Thymus (tissue), 11 donors: ENCODE data around the gene ARHGAP32. TPM values are rescaled to one million over a fixed set of nuclear protein-coding genes. Genes with fewer than 3 reads are reported as not detected.

Source experiments
- DNase-seq, 9 donors: peaks; one replicate each; pipeline ENCODE4 v3.0.0-alpha.2; 2013; ENCODE audit warnings: low spot score in 9 of 9, low read depth in 6 of 9, missing footprints in 1 of 9
- H3K27ac ChIP-seq, 2 donors: one replicate each; pipeline ENCODE4 v1.5.1; 2013; ENCODE audit warnings: control low read depth in 1 of 2, low read depth in 1 of 2, low read length in 1 of 2, mild to moderate bottlenecking in 1 of 2, moderate library complexity in 1 of 2
- H3K27me3 ChIP-seq, 2 donors: one replicate each; pipeline ENCODE4 v1.5.1; 2013; ENCODE audit warnings: low read length in 1 of 2; ENCODE audit not compliant: control insufficient read depth in 2 of 2, insufficient read depth in 1 of 2
- H3K36me3 ChIP-seq, 2 donors: one replicate each; pipeline ENCODE4 v1.5.1; 2013; ENCODE audit warnings: low read length in 1 of 2, mild to moderate bottlenecking in 1 of 2, moderate library complexity in 1 of 2; ENCODE audit not compliant: control insufficient read depth in 2 of 2, insufficient read depth in 2 of 2
- H3K4me1 ChIP-seq, 2 donors: one replicate each; pipeline ENCODE4 v1.5.1; 2013; ENCODE audit warnings: low read length in 2 of 2; ENCODE audit not compliant: control insufficient read depth in 2 of 2, insufficient read depth in 2 of 2
- H3K4me3 ChIP-seq, 2 donors: one replicate each; pipeline ENCODE4 v1.5.1; 2013; ENCODE audit warnings: low read length in 2 of 2, control low read depth in 1 of 2, mild to moderate bottlenecking in 1 of 2
- H3K9me3 ChIP-seq, 2 donors: one replicate each; pipeline ENCODE4 v1.5.1; 2013; ENCODE audit warnings: low read length in 1 of 2, mild to moderate bottlenecking in 1 of 2; ENCODE audit not compliant: control insufficient read depth in 2 of 2, insufficient read depth in 1 of 2
- WGBS: extraction: QIAGEN DNeasy Blood & Tissue Kit; methylation state at CpG from one replicate; pipeline ENCODE4 v1.1.7; 2013; 5-methylcytosine and 5-hydroxymethylcytosine counted together
- polyA plus RNA-seq: library from polyadenylated mRNA; stranded (reverse); fragments of 200-250 nt; gene quantifications from one replicate; pipeline ENCODE4 v1.2.3, GENCODE V29; 2013
- total RNA-seq: library from RNA; stranded (reverse); fragments of 120-200 nt; gene quantifications from one replicate; pipeline ENCODE4 v1.2.4, GENCODE V29; 2013
- donor health status: healthy.

The ARHGAP32 gene
- total and polyA plus RNA-seq, 2 donors: 3.5 to 9.9 TPM

DNA sequence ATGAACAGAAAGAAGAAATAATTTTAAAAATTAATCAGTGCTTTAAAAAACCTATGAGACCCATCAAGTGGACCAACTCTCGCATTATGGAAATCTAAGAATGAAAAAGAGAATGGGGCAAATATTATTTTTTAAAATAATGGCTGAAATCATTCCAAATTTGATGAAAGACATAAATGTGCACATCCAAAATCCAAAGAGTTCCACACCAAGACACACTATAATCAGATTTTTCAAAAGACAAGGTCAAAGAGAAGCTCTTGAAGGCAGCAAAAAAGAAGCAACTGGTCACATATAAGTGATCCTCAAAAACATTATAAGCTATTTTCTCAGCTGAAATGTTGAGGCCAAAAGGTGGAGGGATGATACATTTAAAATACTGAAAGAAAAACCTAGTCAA lies 85.3 kb downstream of the ARHGAP32 start:
- WGBS: 98% methylated on average over 1 of the region's 1 CpG
- Histone ChIP-seq H3K27me3 (no peaks in the 10 kb centered on the region), H3K9me3 (no peaks in the 10 kb centered on the region), H3K27ac (no peak overlapping the region), H3K4me1 (no peaks in the 10 kb centered on the region), H3K36me3 (no peaks in the 10 kb centered on the region), H3K4me3 (no peak overlapping the region)
- no peak for DNase-seq

DNA sequence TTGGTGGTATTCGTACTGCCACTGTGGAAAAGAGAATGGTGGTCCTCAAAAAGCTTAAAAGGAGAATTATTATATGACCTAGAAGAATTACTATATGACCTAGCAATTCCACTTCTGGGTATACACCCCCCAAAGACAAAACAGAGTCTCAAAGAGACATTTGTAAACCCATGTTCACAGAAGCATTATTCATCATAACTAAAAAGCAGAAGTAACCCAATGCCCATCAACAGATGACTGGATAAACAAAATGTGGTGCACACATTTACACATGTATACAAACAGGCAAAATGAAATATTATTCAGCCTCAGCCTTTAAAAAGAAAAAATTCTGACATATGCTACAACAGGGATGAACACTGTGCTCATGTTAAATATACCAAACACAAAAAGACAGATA lies 89.4 kb downstream of the ARHGAP32 start:
- Histone ChIP-seq H3K4me3 (no peak overlapping the region), H3K4me1 (no peaks in the 10 kb centered on the region), H3K27ac (no peak overlapping the region), H3K9me3 (peaks cover 0 to 4% of the 10 kb centered on the region in 2 donors), H3K27me3 (no peaks in the 10 kb centered on the region), H3K36me3 (peaks cover 0 to 6% of the 10 kb centered on the region in 2 donors)
- WGBS: 97% methylated on average over 1 of the region's 1 CpG
- DNase-seq: no peak

GRCh38 chr11:129102225-129102624 lies 89.9 kb downstream of the ARHGAP32 start:
- no peaks in the 10 kb centered on the region for H3K4me1 ChIP-seq
- no peaks in the 10 kb centered on the region for H3K27me3 ChIP-seq
- H3K4me3 ChIP-seq: no peak overlapping the region
- no peak overlapping the region for H3K27ac ChIP-seq
- DNase-seq: no peak
- H3K36me3 ChIP-seq: peaks cover 0 to 6% of the 10 kb centered on the region in 2 donors
- H3K9me3 ChIP-seq: peaks cover 0 to 4% of the 10 kb centered on the region in 2 donors

GRCh38 chr11:129093283-129093682 lies 98.8 kb downstream of the ARHGAP32 start:
- no peaks in the 10 kb centered on the region for H3K4me1 ChIP-seq

GRCh38 chr11:129090056-129090455 lies 102.1 kb downstream of the ARHGAP32 start:
- WGBS: 95% methylated on average over 1 of the region's 1 CpG
- DNase-seq: no peak

More at GRCh38 chr11:129093283-129093682, 98.8 kb downstream of the ARHGAP32 start:
- peaks cover 0 to 1% of the 10 kb centered on the region in 2 donors for H3K9me3 ChIP-seq
- H3K36me3 ChIP-seq: no peaks in the 10 kb centered on the region
- H3K4me3 ChIP-seq: no peak overlapping the region
- DNase-seq: no peak
- no peak overlapping the region for H3K27ac ChIP-seq
- H3K27me3 ChIP-seq: no peaks in the 10 kb centered on the region
- WGBS: 97% methylated on average over 2 of the region's 2 CpGs

DNA sequence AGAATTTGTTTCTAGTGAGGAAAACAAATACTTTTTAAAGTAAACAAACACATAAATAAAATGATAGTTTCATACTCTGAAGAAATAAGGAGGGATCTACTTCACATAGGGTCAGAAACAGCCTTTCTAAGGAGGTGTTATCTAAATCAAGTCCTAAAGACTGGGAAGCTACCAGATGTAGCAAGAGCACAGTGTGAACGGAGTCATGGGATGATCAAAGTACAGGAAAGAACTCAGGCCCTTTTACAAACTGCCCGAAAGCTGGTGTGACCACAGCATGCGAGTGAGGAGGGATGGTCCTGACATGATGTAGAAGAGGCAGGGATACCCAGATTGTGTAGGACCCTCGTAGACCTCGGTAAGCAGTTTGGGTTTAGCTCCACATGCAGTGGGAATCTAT lies 102.8 kb downstream of the ARHGAP32 start:
- DNase-seq: no peak
- no peaks in the 10 kb centered on the region for H3K27me3 ChIP-seq
- WGBS: 96% methylated on average over 5 of the region's 5 CpGs

More at GRCh38 chr11:129090056-129090455, 102.1 kb downstream of the ARHGAP32 start:
- Histone ChIP-seq H3K4me3 (no peak overlapping the region), H3K27me3 (no peaks in the 10 kb centered on the region), H3K9me3 (peaks cover 0 to under 1% of the 10 kb centered on the region in 2 donors), H3K36me3 (no peaks in the 10 kb centered on the region), H3K27ac (no peak overlapping the region), H3K4me1 (no peaks in the 10 kb centered on the region)

DNA sequence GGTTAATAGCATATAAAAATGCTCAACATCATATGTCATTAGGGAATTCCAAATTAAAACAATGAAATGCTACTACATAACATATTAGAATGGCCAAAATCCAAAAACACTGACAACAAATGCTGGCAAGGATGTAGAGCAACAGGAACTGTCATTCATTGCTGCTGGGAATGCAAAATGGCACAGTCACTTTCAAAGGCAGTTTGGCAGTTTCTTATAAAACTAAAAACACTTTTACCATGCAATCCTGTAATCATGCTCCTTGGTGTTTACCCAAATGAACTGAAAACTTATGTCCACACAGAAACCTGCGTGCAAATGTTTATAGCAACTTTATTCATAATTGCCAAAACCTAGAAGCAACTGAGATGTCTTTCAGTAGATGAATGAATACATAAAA lies 105.1 kb downstream of the ARHGAP32 start:
- Histone ChIP-seq H3K27me3 (no peaks in the 10 kb centered on the region), H3K27ac (no peak overlapping the region), H3K36me3 (no peaks in the 10 kb centered on the region), H3K4me1 (no peaks in the 10 kb centered on the region), H3K4me3 (no peak overlapping the region), H3K9me3 (peaks cover 0 to 2% of the 10 kb centered on the region in 2 donors)
- WGBS: 99% methylated on average over 1 of the region's 1 CpG
- DNase-seq: no peak

More for the DNA sequence above, 102.8 kb downstream of the ARHGAP32 start:
- no peak overlapping the region for H3K27ac ChIP-seq
- H3K9me3 ChIP-seq: peaks cover 0 to 2% of the 10 kb centered on the region in 2 donors
- no peak overlapping the region for H3K4me3 ChIP-seq
- H3K36me3 ChIP-seq: no peaks in the 10 kb centered on the region
- no peaks in the 10 kb centered on the region for H3K4me1 ChIP-seq

GRCh38 chr11:129077191-129077590 lies 114.9 kb downstream of the ARHGAP32 start:
- no peaks in the 10 kb centered on the region for H3K9me3 ChIP-seq
- 93% methylated on average over 5 of the region's 5 CpGs for whole genome bisulfite sequencing
- DNase-seq: no peak
- H3K27me3 ChIP-seq: no peaks in the 10 kb centered on the region
- H3K4me3 ChIP-seq: no peak overlapping the region
- no peak overlapping the region for H3K27ac ChIP-seq
- peaks cover 0 to 3% of the 10 kb centered on the region in 2 donors for H3K36me3 ChIP-seq
- no peaks in the 10 kb centered on the region for H3K4me1 ChIP-seq

DNA sequence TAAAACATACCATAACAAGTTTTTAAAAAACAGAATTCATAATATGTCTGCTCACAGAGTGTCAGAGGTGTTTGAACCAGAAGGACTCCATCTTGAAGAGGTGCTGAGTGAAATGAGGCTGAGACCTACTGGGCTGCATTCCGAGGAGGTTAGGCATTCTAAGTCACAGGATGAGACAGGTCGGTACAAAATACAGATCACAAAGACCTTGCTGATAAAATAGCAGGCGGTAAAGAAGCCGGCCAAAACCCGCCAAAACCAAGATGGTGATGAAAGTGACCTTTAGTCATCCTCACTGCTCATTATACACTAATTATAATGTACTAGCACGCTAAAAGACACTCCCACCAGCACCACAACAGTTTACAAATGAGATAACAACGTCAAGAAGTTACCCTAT lies 116.4 kb downstream of the ARHGAP32 start:
- DNase-seq: no peak
- no peaks in the 10 kb centered on the region for H3K4me1 ChIP-seq
- H3K27me3 ChIP-seq: no peaks in the 10 kb centered on the region
- peaks cover 0 to 3% of the 10 kb centered on the region in 2 donors for H3K36me3 ChIP-seq
- WGBS: 95% methylated on average over 7 of the region's 7 CpGs
- H3K4me3 ChIP-seq: no peak overlapping the region
- H3K9me3 ChIP-seq: no peaks in the 10 kb centered on the region
- H3K27ac ChIP-seq: no peak overlapping the region

GRCh38 chr11:129067454-129067853 lies 124.7 kb downstream of the ARHGAP32 start:
- WGBS: over 99% methylated on average over 2 of the region's 2 CpGs
- Histone ChIP-seq H3K9me3 (no peaks in the 10 kb centered on the region), H3K27ac (no peak overlapping the region), H3K36me3 (peaks cover 0 to 9% of the 10 kb centered on the region in 2 donors), H3K27me3 (no peaks in the 10 kb centered on the region), H3K4me1 (no peaks in the 10 kb centered on the region), H3K4me3 (no peak overlapping the region)
- no peak for DNase-seq
